Epithelial cell of esophagus (primary cell): Measurements from ENCODE around the gene ATXN7L1.

ENCODE experiments used
- DNase-seq: peaks from one replicate; pipeline ENCODE4 v3.0.0; 2010; ENCODE audit warnings: low read depth
- H3K4me3 ChIP-seq: 2 replicates; pipeline ENCODE4 v1.5.1; 2011; ENCODE audit warnings: mild to moderate bottlenecking, low read length, control low read depth
- TF ChIP-seq, protein P1 (sequence below): IDR thresholded peaks from 2 replicates; pipeline ENCODE4 v1.5.1; 2011; ENCODE audit warnings: low read depth, mild to moderate bottlenecking, low read length, control low read depth, inconsistent platforms; ENCODE audit not compliant: insufficient read depth; ENCODE audit errors: missing control alignments

ATXN7L1 gene

GRCh38 chr7:105862276-105862675 lies 14.1 kb downstream of the ATXN7L1 start:
- no peak overlapping the region for H3K4me3 ChIP-seq
- DNase-seq, result no peak
- TF ChIP-seq, protein P1, sequence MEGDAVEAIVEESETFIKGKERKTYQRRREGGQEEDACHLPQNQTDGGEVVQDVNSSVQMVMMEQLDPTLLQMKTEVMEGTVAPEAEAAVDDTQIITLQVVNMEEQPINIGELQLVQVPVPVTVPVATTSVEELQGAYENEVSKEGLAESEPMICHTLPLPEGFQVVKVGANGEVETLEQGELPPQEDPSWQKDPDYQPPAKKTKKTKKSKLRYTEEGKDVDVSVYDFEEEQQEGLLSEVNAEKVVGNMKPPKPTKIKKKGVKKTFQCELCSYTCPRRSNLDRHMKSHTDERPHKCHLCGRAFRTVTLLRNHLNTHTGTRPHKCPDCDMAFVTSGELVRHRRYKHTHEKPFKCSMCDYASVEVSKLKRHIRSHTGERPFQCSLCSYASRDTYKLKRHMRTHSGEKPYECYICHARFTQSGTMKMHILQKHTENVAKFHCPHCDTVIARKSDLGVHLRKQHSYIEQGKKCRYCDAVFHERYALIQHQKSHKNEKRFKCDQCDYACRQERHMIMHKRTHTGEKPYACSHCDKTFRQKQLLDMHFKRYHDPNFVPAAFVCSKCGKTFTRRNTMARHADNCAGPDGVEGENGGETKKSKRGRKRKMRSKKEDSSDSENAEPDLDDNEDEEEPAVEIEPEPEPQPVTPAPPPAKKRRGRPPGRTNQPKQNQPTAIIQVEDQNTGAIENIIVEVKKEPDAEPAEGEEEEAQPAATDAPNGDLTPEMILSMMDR, result no peak

DNA sequence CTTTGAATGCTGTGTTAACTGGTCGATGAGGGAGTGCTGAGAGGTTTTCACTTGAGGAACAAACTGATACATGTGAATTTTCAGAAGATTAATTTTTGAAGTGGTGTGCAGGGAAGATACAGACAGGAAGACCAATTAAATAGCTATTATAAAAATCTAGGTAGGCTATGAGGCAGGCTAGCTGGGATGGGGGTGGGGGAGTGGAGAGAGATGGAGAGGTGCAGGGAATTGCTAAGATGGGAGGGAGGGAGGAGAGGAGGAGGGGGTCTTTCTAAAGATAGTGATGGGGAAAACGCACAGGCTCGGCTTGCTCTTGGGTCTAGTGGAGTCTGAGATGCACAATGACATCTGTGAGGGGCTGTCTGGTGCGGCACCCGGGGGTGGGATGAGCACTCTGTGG lies 15.2 kb downstream of the ATXN7L1 start:
- DNase-seq, result no peak
- TF ChIP-seq, protein P1, result no peak
- no peak overlapping the region for H3K4me3 ChIP-seq

GRCh38 chr7:105860793-105861192 lies 15.6 kb downstream of the ATXN7L1 start:
- DNase-seq, result no peak
- no peak overlapping the region for H3K4me3 ChIP-seq
- TF ChIP-seq, protein P1, result no peak

DNA sequence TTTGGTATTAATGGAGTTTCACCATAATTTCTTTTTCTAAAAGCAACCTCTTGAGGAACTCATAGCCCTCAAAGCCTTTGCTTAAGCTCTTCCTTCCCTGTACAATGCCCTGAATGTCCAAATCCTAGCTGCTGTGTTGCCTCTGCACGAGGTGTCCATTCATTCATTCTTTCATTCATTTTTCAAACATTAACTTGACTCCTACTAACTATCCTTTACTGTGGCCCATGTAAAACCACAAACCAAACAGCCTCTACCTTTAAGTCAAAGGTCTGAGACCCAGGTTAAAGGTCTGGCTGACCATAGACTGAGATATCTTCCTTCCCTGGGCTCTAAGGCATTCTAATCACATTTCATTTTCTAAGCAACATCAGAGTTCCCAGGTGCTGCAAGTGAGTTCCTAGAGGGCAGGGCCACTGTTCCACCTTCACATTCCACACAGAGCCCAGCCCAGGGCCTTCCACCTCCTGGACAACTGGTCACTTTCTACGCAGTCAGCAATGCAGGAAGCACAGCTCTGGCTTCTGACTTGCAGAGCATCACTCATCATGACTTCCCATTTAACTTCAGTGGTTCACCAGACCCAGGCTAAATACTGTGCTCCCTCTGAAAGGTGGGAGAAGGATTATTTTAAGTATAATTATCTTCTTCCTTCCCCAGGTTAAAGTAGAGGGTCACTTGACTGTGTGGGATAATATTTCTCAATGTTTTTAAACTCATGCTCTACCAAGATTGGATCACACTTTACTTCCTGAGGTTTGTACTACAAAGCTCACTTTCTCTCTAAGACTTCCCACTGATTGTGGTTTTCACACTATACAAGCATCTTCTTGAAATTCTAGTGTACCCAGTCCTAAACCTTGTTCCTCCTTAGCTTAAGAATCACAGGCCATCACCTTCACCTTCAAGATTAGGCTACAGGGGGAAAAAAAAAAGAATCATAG lies 19.1 kb downstream of the ATXN7L1 start:
- TF ChIP-seq, protein P1, result no peak
- no peak overlapping the region for H3K4me3 ChIP-seq
- DNase-seq, result no peak

DNA sequence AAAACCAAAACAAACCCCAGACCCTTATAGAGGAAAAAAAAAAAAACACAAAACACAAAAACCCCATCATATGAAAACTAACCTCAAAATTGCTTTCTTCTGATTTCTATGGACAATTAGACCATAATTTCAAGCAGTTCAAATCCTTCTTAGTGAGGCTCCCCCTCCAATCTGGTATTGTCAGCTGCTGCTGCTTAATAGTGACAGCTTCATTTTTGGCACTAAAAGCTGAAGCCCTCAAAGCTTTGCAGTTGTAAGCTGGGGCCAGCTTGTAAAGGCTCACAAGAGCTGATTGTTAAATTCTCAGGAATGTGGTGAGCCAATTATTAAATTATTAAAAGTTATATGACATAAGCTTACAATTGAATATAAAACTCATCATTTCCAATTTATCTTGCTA lies 21.9 kb downstream of the ATXN7L1 start:
- no peak overlapping the region for H3K4me3 ChIP-seq
- TF ChIP-seq, protein P1, result no peak
- no peak for DNase-seq

DNA sequence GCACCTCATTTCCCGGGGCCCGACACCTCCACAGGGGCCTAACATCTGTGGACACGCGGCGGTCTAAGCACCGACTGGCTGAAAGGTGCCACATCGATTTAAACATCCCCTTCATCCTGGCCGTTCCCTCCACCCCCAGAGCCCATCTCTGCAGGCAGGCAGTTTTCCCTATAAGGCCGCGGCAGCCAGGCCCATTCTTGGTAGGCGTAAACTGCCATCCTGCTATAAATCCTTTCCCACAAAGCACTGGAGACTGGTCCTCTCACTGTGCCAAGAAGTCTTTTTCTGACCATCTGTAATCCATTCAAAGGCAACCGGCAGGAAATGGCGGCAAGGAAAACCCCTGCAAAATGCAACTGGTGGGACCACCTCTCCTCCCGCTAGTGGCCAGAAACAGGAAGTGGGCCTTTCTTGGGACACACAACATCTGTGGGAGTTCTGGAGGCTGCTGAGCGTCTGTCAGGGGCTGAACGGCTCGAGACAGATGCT lies 22.4 kb downstream of the ATXN7L1 start:
- no peak overlapping the region for H3K4me3 ChIP-seq
- no peak for DNase-seq
- TF ChIP-seq, protein P1, result no peak

DNA sequence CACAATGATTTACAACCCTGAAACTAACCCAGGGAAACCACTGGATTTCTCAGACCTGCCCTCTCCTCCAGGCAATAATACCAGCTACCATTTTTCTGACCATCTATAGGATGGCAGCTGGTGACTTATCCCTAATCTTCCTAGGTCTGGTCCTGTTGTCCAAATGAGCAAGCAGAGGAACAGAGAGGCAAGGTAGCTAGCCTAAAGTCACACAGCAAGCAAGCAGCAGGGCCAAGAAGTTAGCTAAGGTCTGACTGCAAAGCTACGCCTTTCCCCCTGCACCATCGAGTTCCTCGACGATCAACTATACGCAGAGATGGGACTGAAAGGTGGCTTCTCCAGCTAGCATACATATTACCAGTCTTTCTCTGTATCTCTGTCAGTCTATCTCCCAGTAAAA lies 25.3 kb downstream of the ATXN7L1 start:
- H3K4me3 ChIP-seq, result no peak overlapping the region
- DNase-seq, result no peak
- TF ChIP-seq, protein P1, result no peak
